Neural progenitor cell (in vitro differentiated cells): ENCODE data around the gene KRT15. TPM values are rescaled to one million over a fixed set of nuclear protein-coding genes. Genes with fewer than 3 reads are reported as not detected.

Experiments
- DNase-seq: peaks from one replicate; pipeline ENCODE4 v3.0.0-alpha.2; 2016; ENCODE audit warnings: low spot score
- H2AFZ ChIP-seq: fragments of 200-600 bp; sonication (generic); replicated peaks from 2 replicates; pipeline ENCODE4 v1.6.1; 2016; ENCODE audit warnings: antibody characterized with exemption
- H3F3A ChIP-seq: fragments of 200-600 bp; sonication (generic); 2 replicates; pipeline ENCODE4 v1.6.1; 2016; ENCODE audit warnings: antibody characterized with exemption, low read depth
- H3K27ac ChIP-seq: fragments of 200-600 bp; sonication (generic); 2 replicates; pipeline ENCODE4 v1.5.1; 2016; ENCODE audit warnings: mild to moderate bottlenecking
- H3K27me3 ChIP-seq: fragments of 200-600 bp; sonication (generic); 2 replicates; pipeline ENCODE4 v1.6.1; 2016; ENCODE audit warnings: mild to moderate bottlenecking, moderate library complexity
- H3K36me3 ChIP-seq: fragments of 200-600 bp; sonication (generic); 2 replicates; pipeline ENCODE4 v1.5.1; 2016
- H3K4me1 ChIP-seq: fragments of 200-600 bp; sonication (generic); 2 replicates; pipeline ENCODE4 v1.6.1; 2016; ENCODE audit warnings: mixed run types
- H3K4me2 ChIP-seq: fragments of 200-600 bp; sonication (generic); 2 replicates; pipeline ENCODE4 v1.6.1; 2016
- H3K4me3 ChIP-seq: fragments of 200-600 bp; sonication (generic); 2 replicates; pipeline ENCODE4 v1.5.1; 2016
- H3K79me2 ChIP-seq: fragments of 200-600 bp; sonication (generic); 2 replicates; pipeline ENCODE4 v1.6.1; 2016; ENCODE audit warnings: low read depth
- H3K9ac ChIP-seq: fragments of 200-600 bp; sonication (generic); 2 replicates; pipeline ENCODE4 v1.6.1; 2016
- H3K9me3 ChIP-seq: fragments of 200-600 bp; sonication (generic); 2 replicates; pipeline ENCODE4 v1.5.1; 2016; ENCODE audit warnings: low read depth
- H4K20me1 ChIP-seq: fragments of 200-600 bp; sonication (generic); 2 replicates; pipeline ENCODE4 v1.6.1; 2016; ENCODE audit warnings: low read depth
- H3K27ac Mint-ChIP-seq: 3 replicates; pipeline ENCODE4 v1.8.0; 2021; ENCODE audit warnings: mixed read lengths
- H3K27me3 Mint-ChIP-seq: 2 replicates; pipeline ENCODE4 v1.8.0; 2022; ENCODE audit warnings: low read depth, mild to moderate bottlenecking, inconsistent platforms, moderate library complexity, mixed read lengths; ENCODE audit not compliant: insufficient read depth
- H3K36me3 Mint-ChIP-seq: 3 replicates; pipeline ENCODE4 v1.8.0; 2021; ENCODE audit warnings: mixed read lengths
- H3K4me1 Mint-ChIP-seq: 3 replicates; pipeline ENCODE4 v1.8.0; 2021; ENCODE audit warnings: mixed read lengths
- H3K4me3 Mint-ChIP-seq: 3 replicates; pipeline ENCODE4 v1.8.0; 2021; ENCODE audit warnings: mild to moderate bottlenecking, moderate library complexity, mixed read lengths
- H3K9me3 Mint-ChIP-seq: 3 replicates; pipeline ENCODE4 v1.8.0; 2020; ENCODE audit warnings: mixed read lengths
- EZH2 ChIP-seq: fragments of 200-600 bp; sonication (generic); IDR thresholded peaks from 2 replicates; pipeline ENCODE4 v1.6.1; 2017; ENCODE audit warnings: antibody characterized with exemption, mild to moderate bottlenecking, moderate library complexity
- EZH2phosphoT487 ChIP-seq: fragments of 200-600 bp; sonication (generic); IDR thresholded peaks from 2 replicates; pipeline ENCODE4 v1.6.1; 2017; ENCODE audit warnings: antibody characterized with exemption
- total RNA-seq: library from RNA; depleted of rRNA; stranded (reverse); fragments of >200 nt; gene quantifications from 2 replicates; pipeline ENCODE4 v1.2.3, GENCODE V29; 2015; ENCODE audit warnings: low replicate concordance
- TF ChIP-seq, protein P1 (sequence below): fragments of 200-600 bp; sonication (generic); IDR thresholded peaks from 2 replicates; pipeline ENCODE4 v1.5.1; 2017; ENCODE audit warnings: antibody characterized with exemption, mild to moderate bottlenecking

Gene KRT15
- total RNA-seq, 1 donor from 2014 or later, result not detected

DNA sequence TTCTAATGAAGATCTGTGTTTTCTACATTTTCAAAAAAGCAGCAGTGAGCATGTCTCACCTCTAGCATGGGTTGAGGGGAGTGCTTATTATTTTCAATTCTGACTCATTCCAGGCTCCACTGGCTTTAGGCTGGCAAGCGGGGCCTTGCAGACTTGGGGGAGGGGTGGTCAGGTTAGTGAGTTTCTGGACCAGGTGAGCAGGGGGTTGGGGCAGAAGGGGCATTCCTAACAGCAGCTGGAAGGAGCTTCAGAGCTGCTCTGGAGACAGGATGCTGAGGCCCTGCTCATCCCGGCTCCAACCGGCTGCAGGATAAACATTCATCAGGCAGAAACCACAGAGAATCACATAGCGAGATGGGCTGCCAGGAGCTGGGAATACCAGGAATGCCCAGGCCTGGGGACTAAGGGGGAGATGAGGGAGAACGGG lies 19.9 kb upstream of the KRT15 start:
- Histone ChIP-seq H3K36me3 (no peaks in the 10 kb centered on the region), H3K27me3 (no peaks in the 10 kb centered on the region), H3K4me3 (no peak overlapping the region), H4K20me1 (no peaks in the 10 kb centered on the region), H3F3A (peaks cover 7% of the 10 kb centered on the region), H3K4me1 (peaks cover 17% of the 10 kb centered on the region), H3K9ac (no peak overlapping the region), H2AFZ (peak overlapping the region; percentile 66), H3K27ac (no peak overlapping the region), H3K79me2 (no peaks in the 10 kb centered on the region), H3K4me2 (peak overlapping the region; percentile 29), H3K9me3 (no peaks in the 10 kb centered on the region)
- DNase-seq, result no peak
- Mint-ChIP-seq H3K4me3 (no peak overlapping the region), H3K9me3 (no peaks in the 10 kb centered on the region), H3K27ac (peak overlapping the region; percentile 33), H3K27me3 (peaks cover 10% of the 10 kb centered on the region), H3K36me3 (no peaks in the 10 kb centered on the region), H3K4me1 (peaks cover 18% of the 10 kb centered on the region)
- no peak for TF ChIP-seq EZH2phosphoT487
- no peak for TF ChIP-seq EZH2
- TF ChIP-seq, protein P1, sequence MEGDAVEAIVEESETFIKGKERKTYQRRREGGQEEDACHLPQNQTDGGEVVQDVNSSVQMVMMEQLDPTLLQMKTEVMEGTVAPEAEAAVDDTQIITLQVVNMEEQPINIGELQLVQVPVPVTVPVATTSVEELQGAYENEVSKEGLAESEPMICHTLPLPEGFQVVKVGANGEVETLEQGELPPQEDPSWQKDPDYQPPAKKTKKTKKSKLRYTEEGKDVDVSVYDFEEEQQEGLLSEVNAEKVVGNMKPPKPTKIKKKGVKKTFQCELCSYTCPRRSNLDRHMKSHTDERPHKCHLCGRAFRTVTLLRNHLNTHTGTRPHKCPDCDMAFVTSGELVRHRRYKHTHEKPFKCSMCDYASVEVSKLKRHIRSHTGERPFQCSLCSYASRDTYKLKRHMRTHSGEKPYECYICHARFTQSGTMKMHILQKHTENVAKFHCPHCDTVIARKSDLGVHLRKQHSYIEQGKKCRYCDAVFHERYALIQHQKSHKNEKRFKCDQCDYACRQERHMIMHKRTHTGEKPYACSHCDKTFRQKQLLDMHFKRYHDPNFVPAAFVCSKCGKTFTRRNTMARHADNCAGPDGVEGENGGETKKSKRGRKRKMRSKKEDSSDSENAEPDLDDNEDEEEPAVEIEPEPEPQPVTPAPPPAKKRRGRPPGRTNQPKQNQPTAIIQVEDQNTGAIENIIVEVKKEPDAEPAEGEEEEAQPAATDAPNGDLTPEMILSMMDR, result no peak

DNA sequence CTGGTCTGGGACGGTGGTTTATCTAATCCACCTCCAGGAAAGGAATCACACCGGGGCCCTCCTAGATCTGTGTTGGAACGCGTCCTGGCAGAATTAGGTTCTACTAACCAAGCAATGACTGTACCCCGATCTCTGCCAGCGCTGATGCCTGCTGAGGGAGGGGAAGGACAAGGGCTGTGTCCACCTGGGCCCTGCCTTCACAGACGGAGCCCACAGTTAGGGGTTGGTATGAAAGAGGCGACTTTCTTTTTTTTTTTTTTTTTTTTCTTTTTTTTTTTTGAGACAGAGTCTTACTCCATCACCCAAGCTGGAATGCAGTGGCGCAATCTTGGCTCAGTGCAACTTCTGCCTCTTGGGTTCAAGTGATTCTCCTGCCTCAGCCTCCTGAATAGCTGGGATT lies 19.3 kb upstream of the KRT15 start:
- Mint-ChIP-seq H3K4me3 (no peak overlapping the region), H3K4me1 (peaks cover 18% of the 10 kb centered on the region), H3K27ac (no peak overlapping the region), H3K27me3 (peaks cover 10% of the 10 kb centered on the region), H3K9me3 (no peaks in the 10 kb centered on the region), H3K36me3 (no peaks in the 10 kb centered on the region)
- TF ChIP-seq, protein P1, result no peak
- TF ChIP-seq EZH2, result no peak
- no peak for TF ChIP-seq EZH2phosphoT487
- Histone ChIP-seq H2AFZ (no peak overlapping the region), H3K9me3 (no peaks in the 10 kb centered on the region), H4K20me1 (no peaks in the 10 kb centered on the region), H3K79me2 (no peaks in the 10 kb centered on the region), H3K36me3 (no peaks in the 10 kb centered on the region), H3K27ac (no peak overlapping the region), H3F3A (peaks cover 7% of the 10 kb centered on the region), H3K4me1 (peaks cover 17% of the 10 kb centered on the region), H3K27me3 (no peaks in the 10 kb centered on the region), H3K9ac (no peak overlapping the region), H3K4me2 (no peak overlapping the region), H3K4me3 (no peak overlapping the region)
- no peak for DNase-seq

DNA sequence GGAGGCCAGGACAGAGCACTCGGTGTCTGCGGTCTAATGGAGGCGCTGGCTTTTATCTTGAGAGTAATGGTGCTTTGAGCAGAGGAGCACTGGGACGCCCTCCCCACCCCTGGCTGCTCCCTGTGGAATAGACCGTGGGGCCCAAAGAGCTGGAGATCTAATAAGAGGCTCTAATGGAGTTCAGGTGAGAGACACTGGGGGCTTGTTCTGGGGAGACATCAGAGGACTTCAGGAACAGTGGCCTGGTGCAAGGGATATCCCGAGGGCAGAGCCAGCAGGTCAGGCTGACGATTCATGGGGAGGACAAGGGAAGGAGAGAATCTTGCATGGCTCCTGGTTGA lies 18.9 kb upstream of the KRT15 start:
- Histone ChIP-seq H3K4me1 (peaks cover 17% of the 10 kb centered on the region), H3K79me2 (no peaks in the 10 kb centered on the region), H3K9ac (no peak overlapping the region), H2AFZ (no peak overlapping the region), H3K36me3 (no peaks in the 10 kb centered on the region), H3K27ac (no peak overlapping the region), H3K4me2 (no peak overlapping the region), H4K20me1 (no peaks in the 10 kb centered on the region), H3K27me3 (no peaks in the 10 kb centered on the region), H3F3A (peaks cover 7% of the 10 kb centered on the region), H3K4me3 (no peak overlapping the region), H3K9me3 (no peaks in the 10 kb centered on the region)
- Mint-ChIP-seq H3K9me3 (no peaks in the 10 kb centered on the region), H3K4me3 (no peak overlapping the region), H3K36me3 (no peaks in the 10 kb centered on the region), H3K27ac (no peak overlapping the region), H3K4me1 (peaks cover 18% of the 10 kb centered on the region), H3K27me3 (peaks cover 10% of the 10 kb centered on the region)
- TF ChIP-seq EZH2phosphoT487 (no peak), EZH2 (no peak)
- TF ChIP-seq, protein P1, result no peak
- DNase-seq, result no peak
